Subcutaneous adipose tissue (tissue), 4 donors: ENCODE data around the gene SOD3. TPM values are rescaled to one million over a fixed set of nuclear protein-coding genes. Genes with fewer than 3 reads are reported as not detected.

ENCODE experiments used
- CTCF ChIP-seq: fragments of 450-650 bp; IDR thresholded peaks from one replicate; pipeline ENCODE4 v1.5.1; 2016; ENCODE audit warnings: low read depth, mild to moderate bottlenecking, control low read depth, antibody characterized with exemption, moderate library complexity
- total RNA-seq, 4 donors: library from RNA; depleted of rRNA; stranded (reverse); fragments of >200 nt; gene quantifications; one replicate each; pipeline ENCODE4 v1.1.0, GENCODE V29; 2016

SOD3 gene
- total RNA-seq, 4 donors from 2014 or later = 86.4 to 211 (median 137) TPM

GRCh38 chr4:24836661-24837242, 41.4 kb downstream of the SOD3 start:
- no peak for TF ChIP-seq CTCF

GRCh38 chr4:24837336-24837735, 42.0 kb downstream of the SOD3 start:
- TF ChIP-seq CTCF = no peak

GRCh38 chr4:24837781-24838180, 42.4 kb downstream of the SOD3 start:
- TF ChIP-seq CTCF = no peak

- no peak for TF ChIP-seq CTCF
These were observed 45.0 kb downstream of the SOD3 start for GRCh38 chr4:24840362-24840761.

GRCh38 chr4:24840826-24841543, 45.6 kb downstream of the SOD3 start:
- TF ChIP-seq CTCF = no peak

- TF ChIP-seq CTCF = no peak
These were observed 47.0 kb downstream of the SOD3 start for GRCh38 chr4:24842356-24842755.

- no peak for TF ChIP-seq CTCF
These were observed 47.7 kb downstream of the SOD3 start for GRCh38 chr4:24843096-24843495.
